HS-5 (cell line): ENCODE results near the gene SLC25A23.
"Not testable (repeated sequence)": the region's sequence is repeated elsewhere in the genome, so short reads cannot be mapped to it uniquely, and the experiment has no call there.

ENCODE experiments used
- DNase-seq: peaks from one replicate; pipeline ENCODE4 v3.0.0-alpha.2; 2012; ENCODE audit warnings: low read depth

Gene SLC25A23

DNA sequence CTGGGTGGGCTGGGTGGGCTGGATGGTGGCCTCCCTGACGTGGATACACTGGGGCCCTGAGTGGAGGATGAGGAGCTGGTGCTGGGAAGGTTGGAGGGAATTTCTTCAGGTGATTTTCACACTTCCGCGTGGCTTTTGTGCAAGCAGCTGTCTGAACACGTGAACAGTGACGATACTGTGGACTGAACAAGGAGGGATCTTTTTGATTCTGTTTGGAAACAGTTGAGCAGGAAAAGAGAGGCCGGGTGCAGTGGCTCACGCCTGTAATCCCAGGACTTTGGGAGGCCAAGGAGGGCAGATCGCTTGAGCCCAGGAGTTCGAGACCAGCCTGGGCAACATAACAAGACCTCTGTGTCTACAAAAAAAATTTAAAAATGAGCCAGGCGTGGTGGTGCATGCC lies 57.5 kb downstream of the SLC25A23 start:
- DNase-seq = no peak

- not testable (repeated sequence) for DNase-seq
These were observed 59.3 kb downstream of the SLC25A23 start for GRCh38 chr19:6400062-6400944.

GRCh38 chr19:6396305-6396704 lies 63.3 kb downstream of the SLC25A23 start:
- DNase-seq = no peak

DNA sequence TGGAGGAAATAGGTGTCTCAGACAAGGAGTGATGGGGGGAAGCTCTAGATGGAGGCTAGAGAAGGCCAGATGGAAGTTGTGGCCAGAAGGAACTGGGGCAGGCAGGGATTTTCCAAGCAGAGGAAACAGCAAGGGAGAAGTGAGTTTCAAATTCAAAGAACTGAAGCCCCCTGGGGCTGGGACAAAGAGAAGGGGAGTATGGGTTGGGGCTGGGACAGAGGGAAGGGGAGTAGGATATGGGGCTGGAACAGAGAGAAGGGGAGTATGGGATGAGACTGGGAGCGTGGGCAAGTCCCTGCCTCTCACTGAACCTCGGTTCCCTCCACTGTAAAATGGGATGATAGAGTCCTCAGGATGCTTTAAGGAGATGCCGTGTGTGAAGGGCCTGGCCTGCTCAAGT lies 64.8 kb downstream of the SLC25A23 start:
- DNase-seq = no peak

DNA sequence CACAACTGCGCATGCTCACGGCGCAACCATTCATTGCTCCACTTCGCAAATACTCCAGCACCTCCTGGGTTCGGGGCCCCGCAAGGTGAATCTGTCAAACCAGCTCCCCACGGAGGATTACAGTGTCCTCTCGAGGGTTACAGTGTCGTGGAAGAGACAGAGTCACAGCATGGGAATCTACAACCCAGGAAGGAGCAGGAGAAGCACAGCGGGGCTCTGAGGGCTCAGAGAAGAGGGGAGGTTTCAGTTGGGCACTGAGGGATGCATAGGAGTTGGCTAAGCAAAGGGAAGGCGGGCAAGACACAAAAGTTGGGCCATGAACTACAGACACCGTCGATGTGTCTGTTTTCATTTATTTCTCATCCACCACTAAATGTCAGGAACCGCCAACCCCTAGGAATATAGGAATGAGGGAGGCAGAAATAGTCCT lies 65.6 kb downstream of the SLC25A23 start:
- no peak for DNase-seq

- DNase-seq = peak; percentile 85
These were observed 66.3 kb downstream of the SLC25A23 start, which contains the start of gene GTF2F1 for GRCh38 chr19:6393074-6393982. Gene GTF2F1 (minus strand): TSS chr19:6393164. CDS start chr19:6392995, 169 bp downstream.

GRCh38 chr19:6392221-6393073 lies 67.1 kb downstream of the SLC25A23 start:
- DNase-seq = no peak
